ENCODE measurements around the gene BBS7.

DNA sequence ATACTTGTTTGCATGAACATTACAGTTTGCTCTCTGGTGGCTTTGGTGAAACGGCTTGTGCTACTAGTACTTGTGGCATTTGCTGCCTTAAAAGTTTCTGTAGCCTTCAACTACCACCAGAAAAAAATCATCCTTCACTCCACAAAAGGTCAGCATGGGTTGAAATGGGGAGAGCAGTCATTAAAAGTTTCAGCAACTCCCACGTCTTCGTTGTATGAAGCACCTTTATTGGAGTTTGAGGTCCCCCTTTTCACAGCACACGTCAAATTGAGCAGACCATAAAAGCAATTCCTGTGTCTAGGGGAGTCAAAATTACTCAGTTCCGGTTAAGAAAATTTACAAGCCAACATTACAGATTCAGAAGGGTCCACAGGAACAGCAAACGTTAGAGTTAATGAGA, 23.6 kb downstream of the BBS7 start:
- TF ChIP-seq SIN3A (IDR thresholded peaks at IDR 0.05; ENCODE audit: borderline replicate concordance, low read depth, low read length) (no peak), MXI1 (IDR thresholded peaks at IDR 0.05; ENCODE audit: low read depth, low read length) (no peak), SMC3 (IDR thresholded peaks at IDR 0.05; ENCODE audit: low read depth, low read length) (no peak), EP300 (IDR thresholded peaks at IDR 0.05; ENCODE audit: borderline replicate concordance in 1 of 2, low read depth in 1 of 2, low read length in 1 of 2) (no peak), EZH2phosphoT487 (IDR thresholded peaks at IDR 0.05; ENCODE audit: borderline replicate concordance, low read depth) (no peak), RCOR1 (IDR thresholded peaks at IDR 0.05; ENCODE audit: low read length) (no peak), POLR2AphosphoS5 (IDR thresholded peaks at IDR 0.05; ENCODE audit: low read depth, low read length) (no peak), RFX5 (IDR thresholded peaks at IDR 0.05; ENCODE audit: low read length) (no peak), YY1 (IDR thresholded peaks at IDR 0.05; ENCODE audit: low read depth) (no peak), TAF1 (IDR thresholded peaks at IDR 0.05; ENCODE audit: borderline replicate concordance, low read depth, low read length) (no peak), GATA2 (CRISPR knock-in tag; IDR thresholded peaks at IDR 0.05) (no peak)
- TF ChIP-seq, protein P1, sequence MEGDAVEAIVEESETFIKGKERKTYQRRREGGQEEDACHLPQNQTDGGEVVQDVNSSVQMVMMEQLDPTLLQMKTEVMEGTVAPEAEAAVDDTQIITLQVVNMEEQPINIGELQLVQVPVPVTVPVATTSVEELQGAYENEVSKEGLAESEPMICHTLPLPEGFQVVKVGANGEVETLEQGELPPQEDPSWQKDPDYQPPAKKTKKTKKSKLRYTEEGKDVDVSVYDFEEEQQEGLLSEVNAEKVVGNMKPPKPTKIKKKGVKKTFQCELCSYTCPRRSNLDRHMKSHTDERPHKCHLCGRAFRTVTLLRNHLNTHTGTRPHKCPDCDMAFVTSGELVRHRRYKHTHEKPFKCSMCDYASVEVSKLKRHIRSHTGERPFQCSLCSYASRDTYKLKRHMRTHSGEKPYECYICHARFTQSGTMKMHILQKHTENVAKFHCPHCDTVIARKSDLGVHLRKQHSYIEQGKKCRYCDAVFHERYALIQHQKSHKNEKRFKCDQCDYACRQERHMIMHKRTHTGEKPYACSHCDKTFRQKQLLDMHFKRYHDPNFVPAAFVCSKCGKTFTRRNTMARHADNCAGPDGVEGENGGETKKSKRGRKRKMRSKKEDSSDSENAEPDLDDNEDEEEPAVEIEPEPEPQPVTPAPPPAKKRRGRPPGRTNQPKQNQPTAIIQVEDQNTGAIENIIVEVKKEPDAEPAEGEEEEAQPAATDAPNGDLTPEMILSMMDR (IDR thresholded peaks at IDR 0.05), result no peak
- TF ChIP-seq, protein P2, sequence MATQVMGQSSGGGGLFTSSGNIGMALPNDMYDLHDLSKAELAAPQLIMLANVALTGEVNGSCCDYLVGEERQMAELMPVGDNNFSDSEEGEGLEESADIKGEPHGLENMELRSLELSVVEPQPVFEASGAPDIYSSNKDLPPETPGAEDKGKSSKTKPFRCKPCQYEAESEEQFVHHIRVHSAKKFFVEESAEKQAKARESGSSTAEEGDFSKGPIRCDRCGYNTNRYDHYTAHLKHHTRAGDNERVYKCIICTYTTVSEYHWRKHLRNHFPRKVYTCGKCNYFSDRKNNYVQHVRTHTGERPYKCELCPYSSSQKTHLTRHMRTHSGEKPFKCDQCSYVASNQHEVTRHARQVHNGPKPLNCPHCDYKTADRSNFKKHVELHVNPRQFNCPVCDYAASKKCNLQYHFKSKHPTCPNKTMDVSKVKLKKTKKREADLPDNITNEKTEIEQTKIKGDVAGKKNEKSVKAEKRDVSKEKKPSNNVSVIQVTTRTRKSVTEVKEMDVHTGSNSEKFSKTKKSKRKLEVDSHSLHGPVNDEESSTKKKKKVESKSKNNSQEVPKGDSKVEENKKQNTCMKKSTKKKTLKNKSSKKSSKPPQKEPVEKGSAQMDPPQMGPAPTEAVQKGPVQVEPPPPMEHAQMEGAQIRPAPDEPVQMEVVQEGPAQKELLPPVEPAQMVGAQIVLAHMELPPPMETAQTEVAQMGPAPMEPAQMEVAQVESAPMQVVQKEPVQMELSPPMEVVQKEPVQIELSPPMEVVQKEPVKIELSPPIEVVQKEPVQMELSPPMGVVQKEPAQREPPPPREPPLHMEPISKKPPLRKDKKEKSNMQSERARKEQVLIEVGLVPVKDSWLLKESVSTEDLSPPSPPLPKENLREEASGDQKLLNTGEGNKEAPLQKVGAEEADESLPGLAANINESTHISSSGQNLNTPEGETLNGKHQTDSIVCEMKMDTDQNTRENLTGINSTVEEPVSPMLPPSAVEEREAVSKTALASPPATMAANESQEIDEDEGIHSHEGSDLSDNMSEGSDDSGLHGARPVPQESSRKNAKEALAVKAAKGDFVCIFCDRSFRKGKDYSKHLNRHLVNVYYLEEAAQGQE (IDR thresholded peaks at IDR 0.05; ENCODE audit: low read depth, low read length), result no peak
- TF ChIP-seq, protein P3, sequence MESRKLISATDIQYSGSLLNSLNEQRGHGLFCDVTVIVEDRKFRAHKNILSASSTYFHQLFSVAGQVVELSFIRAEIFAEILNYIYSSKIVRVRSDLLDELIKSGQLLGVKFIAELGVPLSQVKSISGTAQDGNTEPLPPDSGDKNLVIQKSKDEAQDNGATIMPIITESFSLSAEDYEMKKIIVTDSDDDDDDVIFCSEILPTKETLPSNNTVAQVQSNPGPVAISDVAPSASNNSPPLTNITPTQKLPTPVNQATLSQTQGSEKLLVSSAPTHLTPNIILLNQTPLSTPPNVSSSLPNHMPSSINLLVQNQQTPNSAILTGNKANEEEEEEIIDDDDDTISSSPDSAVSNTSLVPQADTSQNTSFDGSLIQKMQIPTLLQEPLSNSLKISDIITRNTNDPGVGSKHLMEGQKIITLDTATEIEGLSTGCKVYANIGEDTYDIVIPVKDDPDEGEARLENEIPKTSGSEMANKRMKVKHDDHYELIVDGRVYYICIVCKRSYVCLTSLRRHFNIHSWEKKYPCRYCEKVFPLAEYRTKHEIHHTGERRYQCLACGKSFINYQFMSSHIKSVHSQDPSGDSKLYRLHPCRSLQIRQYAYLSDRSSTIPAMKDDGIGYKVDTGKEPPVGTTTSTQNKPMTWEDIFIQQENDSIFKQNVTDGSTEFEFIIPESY (IDR thresholded peaks at IDR 0.05; ENCODE audit: borderline replicate concordance, low read depth), result no peak

Measured in SK-N-SH (cell line).